Thoracic aorta (tissue), 2 donors: ENCODE measurements around the gene ZNF628. TPM values are rescaled to one million over a fixed set of nuclear protein-coding genes. Genes with fewer than 3 reads are reported as not detected.
A peak's percentile ranks its signal among the peaks of the same experiment; 100 is the strongest.

ENCODE experiments used
- ATAC-seq: fragments of 150-250 bp; one replicate; pipeline ENCODE4 v1.8.0; 2017; ENCODE audit warnings: low read depth; ENCODE audit not compliant: insufficient number of reproducible peaks, low FRiP score
- DNase-seq: peaks from one replicate; pipeline ENCODE4 v3.0.0-alpha.2; 2020; ENCODE audit warnings: low spot score
- H3K27ac ChIP-seq, 2 donors: fragments of 200-600 bp; sonication (generic); 1 replicate in 1 of 2; 2 replicates in 1 of 2; pipeline ENCODE4 v1.5.1; 2016; ENCODE audit warnings: mild to moderate bottlenecking in 2 of 2, moderate library complexity in 2 of 2
- H3K27me3 ChIP-seq: fragments of 200-600 bp; sonication (generic); replicated peaks from 2 replicates; pipeline ENCODE4 v1.6.0; 2016; ENCODE audit warnings: mild to moderate bottlenecking; ENCODE audit not compliant: insufficient read depth
- H3K36me3 ChIP-seq: fragments of 200-600 bp; sonication (generic); one replicate; pipeline ENCODE4 v1.5.1; 2016
- H3K4me1 ChIP-seq, 2 donors: fragments of 200-600 bp; sonication (generic); 1 replicate in 1 of 2; 2 replicates in 1 of 2; pipeline versions ENCODE4 v1.5.1 to v1.6.0; 2016; ENCODE audit warnings: low read depth in 2 of 2, mild to moderate bottlenecking in 1 of 2; ENCODE audit not compliant: control insufficient read depth in 1 of 2
- H3K4me3 ChIP-seq: fragments of 200-600 bp; sonication (generic); 2 replicates; pipeline ENCODE4 v1.5.1; 2016; ENCODE audit warnings: mild to moderate bottlenecking
- H3K9me3 ChIP-seq: fragments of 200-600 bp; sonication (generic); 2 replicates; pipeline ENCODE4 v1.5.1; 2016
- CTCF ChIP-seq: fragments of 200-600 bp; sonication (generic); IDR thresholded peaks from one replicate; pipeline ENCODE4 v1.5.1; 2019; ENCODE audit warnings: antibody characterized with exemption
- total RNA-seq, 2 donors: library from RNA; depleted of rRNA; stranded (reverse); fragments of >200 nt; gene quantifications; one replicate each; pipeline versions ENCODE4 v1.1.0 to v1.2.3, GENCODE V29; 2016

Gene ZNF628
- total RNA-seq, 2 donors from 2014 or later: 3.5 to 7.2 TPM

GRCh38 chr19:55489711-55490477, 13.5 kb downstream of the ZNF628 start:
- Histone ChIP-seq H3K27me3 (no peaks in the 10 kb centered on the region), H3K27ac (peak overlapping the region in 1 of 2 donors; percentile 65), H3K9me3 (no peaks in the 10 kb centered on the region), H3K36me3 (no peaks in the 10 kb centered on the region), H3K4me1 (peaks cover 23 to 32% of the 10 kb centered on the region in 2 donors), H3K4me3 (peak overlapping the region; percentile 63)
- ATAC-seq (no peak), DNase-seq (no peak)
- no peak for TF ChIP-seq CTCF

- Histone ChIP-seq H3K4me3 (no peak overlapping the region), H3K27me3 (no peaks in the 10 kb centered on the region), H3K36me3 (no peaks in the 10 kb centered on the region), H3K9me3 (no peaks in the 10 kb centered on the region), H3K4me1 (peaks cover 16 to 25% of the 10 kb centered on the region in 2 donors), H3K27ac (no peak overlapping the region)
- no peak for TF ChIP-seq CTCF
- ATAC-seq: no peak
- DNase-seq: no peak
These were observed 14.3 kb downstream of the ZNF628 start for GRCh38 chr19:55490478-55491432.

- Histone ChIP-seq H3K27me3 (no peaks in the 10 kb centered on the region), H3K36me3 (no peaks in the 10 kb centered on the region), H3K27ac (no peak overlapping the region), H3K4me3 (no peak overlapping the region), H3K4me1 (peaks cover 10 to 17% of the 10 kb centered on the region in 2 donors), H3K9me3 (no peaks in the 10 kb centered on the region)
- TF ChIP-seq CTCF: no peak
- DNase-seq (no peak), ATAC-seq (no peak)
These were observed 15.3 kb downstream of the ZNF628 start for GRCh38 chr19:55491546-55492360.

GRCh38 chr19:55492362-55492944, 16.0 kb downstream of the ZNF628 start:
- no peak overlapping the region for H3K27ac ChIP-seq
- peaks cover 7 to 10% of the 10 kb centered on the region in 2 donors for H3K4me1 ChIP-seq
- no peaks in the 10 kb centered on the region for H3K36me3 ChIP-seq
- H3K9me3 ChIP-seq: no peaks in the 10 kb centered on the region
- no peaks in the 10 kb centered on the region for H3K27me3 ChIP-seq
- no peak for ATAC-seq
- no peak for DNase-seq
- no peak for TF ChIP-seq CTCF
- H3K4me3 ChIP-seq: no peak overlapping the region
